Hepatocyte (in vitro differentiated cells): ENCODE measurements around the gene SGPL1. TPM values are rescaled to one million over a fixed set of nuclear protein-coding genes. Genes with fewer than 3 reads are reported as not detected.

Source experiments
- DNase-seq: peaks from one replicate; pipeline ENCODE4 v3.0.0-alpha.2; 2016; ENCODE audit warnings: low spot score
- H2AFZ ChIP-seq: fragments of 200-600 bp; sonication (generic); 2 replicates; pipeline ENCODE4 v1.6.0; 2016; ENCODE audit warnings: antibody characterized with exemption, mild to moderate bottlenecking
- H3K27ac ChIP-seq: fragments of 200-600 bp; sonication (generic); 2 replicates; pipeline ENCODE4 v1.5.1; 2016; ENCODE audit warnings: mild to moderate bottlenecking
- H3K27me3 ChIP-seq: fragments of 200-600 bp; sonication (generic); 2 replicates; pipeline ENCODE4 v1.6.1; 2016
- H3K36me3 ChIP-seq: fragments of 200-600 bp; sonication (generic); replicated peaks from 2 replicates; pipeline ENCODE4 v1.5.1; 2016; ENCODE audit warnings: low read depth; ENCODE audit not compliant: insufficient read depth
- H3K4me1 ChIP-seq: fragments of 200-600 bp; sonication (generic); 2 replicates; pipeline ENCODE4 v1.5.1; 2016; ENCODE audit warnings: mild to moderate bottlenecking, moderate library complexity; ENCODE audit not compliant: insufficient read depth
- H3K4me2 ChIP-seq: fragments of 200-600 bp; sonication (generic); 2 replicates; pipeline ENCODE4 v1.6.0; 2016
- H3K4me3 ChIP-seq: fragments of 200-600 bp; sonication (generic); 2 replicates; pipeline ENCODE4 v1.5.1; 2016; ENCODE audit warnings: mild to moderate bottlenecking
- H3K79me2 ChIP-seq: fragments of 200-600 bp; sonication (generic); 2 replicates; pipeline ENCODE4 v1.6.0; 2017; ENCODE audit warnings: mild to moderate bottlenecking
- H3K9me2 ChIP-seq: fragments of 200-600 bp; sonication (generic); replicated peaks from 2 replicates; pipeline ENCODE4 v1.6.0; 2017; ENCODE audit warnings: mild to moderate bottlenecking; ENCODE audit not compliant: insufficient read depth
- H3K9me3 ChIP-seq: fragments of 200-600 bp; sonication (generic); 2 replicates; pipeline ENCODE4 v1.5.1; 2016; ENCODE audit warnings: low read depth, mild to moderate bottlenecking
- H4K20me1 ChIP-seq: fragments of 200-600 bp; sonication (generic); 2 replicates; pipeline ENCODE4 v1.6.0; 2016; ENCODE audit warnings: mild to moderate bottlenecking; ENCODE audit not compliant: insufficient read depth, poor library complexity, severe bottlenecking
- EZH2 ChIP-seq: fragments of 200-600 bp; sonication (generic); IDR thresholded peaks from 2 replicates; pipeline ENCODE4 v1.6.1; 2016; ENCODE audit warnings: antibody characterized with exemption, mild to moderate bottlenecking, borderline replicate concordance
- EZH2phosphoT487 ChIP-seq: fragments of 200-600 bp; sonication (generic); IDR thresholded peaks from one replicate; pipeline ENCODE4 v1.6.1; 2018; ENCODE audit warnings: antibody characterized with exemption, mild to moderate bottlenecking, low read depth, moderate library complexity; ENCODE audit not compliant: unreplicated experiment, severe bottlenecking
- WGBS: methylation state at CpG from one replicate; pipeline ENCODE4 v1.1.6; 2016; ENCODE audit warnings: low lambda C conversion rate; ENCODE audit errors: missing lambda C conversion rate; 5-methylcytosine and 5-hydroxymethylcytosine counted together
- polyA plus RNA-seq: library from polyadenylated mRNA; unstranded; fragments of >200 nt; fragmentation: Nextera tagmentation; extraction: Ambion mirVana; gene quantifications from 2 replicates; pipeline ENCODE4 v1.2.1, GENCODE V29; 2016
- total RNA-seq: library from RNA; depleted of rRNA; stranded (reverse); fragments of >200 nt; gene quantifications from 2 replicates; pipeline ENCODE4 v1.2.3, GENCODE V29; 2014
- TF ChIP-seq, protein P1 (sequence below): fragments of 200-600 bp; sonication (generic); IDR thresholded peaks from 2 replicates; pipeline ENCODE4 v1.5.1; 2016; ENCODE audit warnings: antibody characterized with exemption, mild to moderate bottlenecking; ENCODE audit not compliant: poor library complexity

SGPL1 gene
- total and polyA plus RNA-seq, 2 experiments from 2014 or later = 20.2 to 43.5 TPM

DNA sequence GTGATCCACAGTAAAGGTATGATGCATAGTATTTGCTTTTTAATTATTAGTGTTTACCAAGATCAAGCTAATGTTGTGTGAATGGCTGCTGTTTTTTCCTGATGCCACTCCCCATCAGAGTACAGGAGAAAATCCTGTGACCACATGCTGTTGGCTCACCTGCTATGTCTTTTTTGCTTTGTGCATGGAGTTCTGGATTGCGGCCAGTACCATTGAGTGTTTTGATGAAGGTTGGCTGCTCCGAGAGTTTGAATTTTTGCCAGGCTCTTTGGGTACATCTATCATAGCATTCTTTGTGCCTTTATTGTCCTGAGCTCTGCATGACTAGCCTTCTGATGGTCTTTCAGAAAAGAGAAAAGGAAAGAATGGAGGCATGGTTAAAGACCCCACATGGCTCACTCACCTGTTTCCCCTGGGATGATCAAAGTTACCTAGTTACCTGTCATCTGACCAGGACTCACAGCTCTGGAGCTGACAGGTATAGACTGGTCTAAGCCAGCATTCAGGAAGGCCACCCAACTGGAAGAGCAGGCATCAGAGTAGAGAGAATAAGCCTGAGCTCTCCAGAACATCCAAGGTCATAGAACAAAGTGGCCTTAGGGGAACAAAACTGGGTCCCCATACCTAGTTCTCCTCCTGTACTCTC lies 11.8 kb upstream of the SGPL1 start:
- Histone ChIP-seq H2AFZ (no peak overlapping the region), H3K79me2 (no peaks in the 10 kb centered on the region), H3K4me1 (no peaks in the 10 kb centered on the region), H3K9me3 (no peaks in the 10 kb centered on the region), H3K36me3 (no peaks in the 10 kb centered on the region), H3K9me2 (no peaks in the 10 kb centered on the region), H3K4me3 (no peak overlapping the region), H3K4me2 (no peak overlapping the region), H4K20me1 (no peaks in the 10 kb centered on the region), H3K27ac (no peak overlapping the region), H3K27me3 (no peaks in the 10 kb centered on the region)
- WGBS = 85% methylated on average over 2 of the region's 2 CpGs
- no peak for TF ChIP-seq EZH2phosphoT487
- no peak for TF ChIP-seq EZH2
- DNase-seq = no peak

DNA sequence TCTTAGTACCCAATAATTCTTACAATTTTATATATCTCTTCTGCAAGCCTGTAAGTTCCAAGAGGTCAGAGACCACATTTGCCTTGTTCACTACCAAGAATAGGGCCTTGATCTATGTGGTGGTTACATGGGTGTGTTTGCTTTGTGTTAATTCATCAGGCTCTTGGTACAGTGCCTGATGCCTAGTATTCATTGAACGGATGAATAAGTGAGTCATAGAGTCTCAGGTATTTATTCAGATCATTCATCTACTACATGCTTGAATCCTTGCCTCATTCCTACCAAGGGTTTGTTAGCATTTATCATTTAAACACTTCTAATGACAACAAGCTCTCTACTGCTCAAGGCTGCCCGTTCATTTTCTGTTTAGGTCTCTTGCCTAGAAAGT lies 11.3 kb upstream of the SGPL1 start:
- Histone ChIP-seq H3K4me2 (no peak overlapping the region), H3K27ac (no peak overlapping the region), H3K4me1 (no peaks in the 10 kb centered on the region), H3K27me3 (no peaks in the 10 kb centered on the region), H3K9me2 (no peaks in the 10 kb centered on the region), H3K4me3 (no peak overlapping the region), H3K9me3 (no peaks in the 10 kb centered on the region), H3K36me3 (no peaks in the 10 kb centered on the region), H2AFZ (no peak overlapping the region), H3K79me2 (no peaks in the 10 kb centered on the region), H4K20me1 (no peaks in the 10 kb centered on the region)
- 93% methylated on average over 2 of the region's 2 CpGs for WGBS
- TF ChIP-seq, protein P1, sequence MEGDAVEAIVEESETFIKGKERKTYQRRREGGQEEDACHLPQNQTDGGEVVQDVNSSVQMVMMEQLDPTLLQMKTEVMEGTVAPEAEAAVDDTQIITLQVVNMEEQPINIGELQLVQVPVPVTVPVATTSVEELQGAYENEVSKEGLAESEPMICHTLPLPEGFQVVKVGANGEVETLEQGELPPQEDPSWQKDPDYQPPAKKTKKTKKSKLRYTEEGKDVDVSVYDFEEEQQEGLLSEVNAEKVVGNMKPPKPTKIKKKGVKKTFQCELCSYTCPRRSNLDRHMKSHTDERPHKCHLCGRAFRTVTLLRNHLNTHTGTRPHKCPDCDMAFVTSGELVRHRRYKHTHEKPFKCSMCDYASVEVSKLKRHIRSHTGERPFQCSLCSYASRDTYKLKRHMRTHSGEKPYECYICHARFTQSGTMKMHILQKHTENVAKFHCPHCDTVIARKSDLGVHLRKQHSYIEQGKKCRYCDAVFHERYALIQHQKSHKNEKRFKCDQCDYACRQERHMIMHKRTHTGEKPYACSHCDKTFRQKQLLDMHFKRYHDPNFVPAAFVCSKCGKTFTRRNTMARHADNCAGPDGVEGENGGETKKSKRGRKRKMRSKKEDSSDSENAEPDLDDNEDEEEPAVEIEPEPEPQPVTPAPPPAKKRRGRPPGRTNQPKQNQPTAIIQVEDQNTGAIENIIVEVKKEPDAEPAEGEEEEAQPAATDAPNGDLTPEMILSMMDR = no peak
- TF ChIP-seq EZH2 (no peak), EZH2phosphoT487 (no peak)
- no peak for DNase-seq

DNA sequence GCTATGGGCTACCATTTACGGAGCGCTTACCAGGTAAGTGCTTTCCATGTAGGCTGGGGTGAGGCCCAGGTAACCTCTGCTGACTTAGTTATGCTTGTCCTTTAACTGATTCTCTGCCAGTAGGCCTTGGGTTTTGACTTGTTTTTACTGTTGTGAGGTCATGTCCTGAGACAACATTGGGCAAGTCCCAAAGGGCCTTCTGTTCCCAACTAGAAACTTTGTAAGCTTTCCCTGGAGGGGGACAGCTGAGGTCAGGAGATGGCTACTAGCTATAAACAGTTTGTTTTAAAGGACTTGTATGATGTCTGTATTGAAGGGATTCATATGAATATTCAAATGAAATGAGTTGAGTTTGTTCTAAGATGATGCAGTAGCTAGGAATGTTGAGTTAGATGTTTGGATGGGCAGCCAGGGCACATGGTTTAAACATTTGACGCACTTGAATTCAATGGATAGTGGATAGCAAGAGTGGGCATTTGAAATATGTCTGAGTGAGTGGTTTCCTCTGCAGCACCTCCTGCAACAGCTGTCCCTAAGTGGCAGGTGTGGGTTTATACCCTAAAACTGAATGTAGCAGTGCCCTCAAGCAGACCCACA lies 10.0 kb upstream of the SGPL1 start:
- 98% methylated on average over 3 of the region's 3 CpGs for WGBS
- Histone ChIP-seq H2AFZ (no peak overlapping the region), H3K79me2 (no peaks in the 10 kb centered on the region), H3K4me1 (no peaks in the 10 kb centered on the region), H3K36me3 (no peaks in the 10 kb centered on the region), H3K9me3 (no peaks in the 10 kb centered on the region), H3K27me3 (no peaks in the 10 kb centered on the region), H3K9me2 (no peaks in the 10 kb centered on the region), H4K20me1 (no peaks in the 10 kb centered on the region), H3K4me3 (no peak overlapping the region), H3K27ac (no peak overlapping the region), H3K4me2 (no peak overlapping the region)
- TF ChIP-seq EZH2 = no peak
- no peak for TF ChIP-seq EZH2phosphoT487
- TF ChIP-seq, protein P1 = no peak
- no peak for DNase-seq

DNA sequence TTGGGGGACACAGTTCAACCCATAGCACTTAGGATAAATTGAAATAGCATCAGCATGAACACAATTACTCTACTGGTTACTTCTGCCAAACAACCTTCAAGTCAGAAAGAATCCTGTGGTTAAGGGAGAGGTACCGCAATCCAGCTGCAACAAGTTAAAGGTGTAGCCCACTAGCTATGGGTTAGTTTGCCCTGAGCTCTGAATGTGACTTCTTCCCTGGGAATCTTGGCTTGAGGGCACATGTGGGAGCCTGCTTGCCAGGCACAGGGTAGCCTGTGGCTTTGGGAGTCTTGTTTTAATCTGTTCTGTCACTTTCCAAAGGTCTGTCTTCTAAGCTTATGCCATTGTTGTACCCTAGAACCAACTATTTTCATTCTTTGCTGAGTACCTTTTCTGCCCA lies 8.9 kb upstream of the SGPL1 start:
- Histone ChIP-seq H3K27me3 (no peaks in the 10 kb centered on the region), H3K36me3 (no peaks in the 10 kb centered on the region), H3K9me3 (no peaks in the 10 kb centered on the region), H3K4me1 (no peaks in the 10 kb centered on the region), H3K4me2 (no peak overlapping the region), H2AFZ (no peak overlapping the region), H4K20me1 (no peaks in the 10 kb centered on the region), H3K4me3 (no peak overlapping the region), H3K9me2 (no peaks in the 10 kb centered on the region), H3K79me2 (no peaks in the 10 kb centered on the region), H3K27ac (no peak overlapping the region)
- TF ChIP-seq, protein P1 = no peak
- 100% methylated on average over 1 of the region's 1 CpG for WGBS
- no peak for DNase-seq
